Hepatocyte (in vitro differentiated cells): ENCODE measurements around the gene EPHX1. TPM values are rescaled to one million over a fixed set of nuclear protein-coding genes. Genes with fewer than 3 reads are reported as not detected.
"Not testable (repeated sequence)": the region's sequence is repeated elsewhere in the genome, so short reads cannot be mapped to it uniquely, and the experiment has no call there.

Source experiments
- DNase-seq: peaks from one replicate; pipeline ENCODE4 v3.0.0-alpha.2; 2016; ENCODE audit warnings: low spot score
- H2AFZ ChIP-seq: fragments of 200-600 bp; sonication (generic); 2 replicates; pipeline ENCODE4 v1.6.0; 2016; ENCODE audit warnings: antibody characterized with exemption, mild to moderate bottlenecking
- H3K27ac ChIP-seq: fragments of 200-600 bp; sonication (generic); 2 replicates; pipeline ENCODE4 v1.5.1; 2016; ENCODE audit warnings: mild to moderate bottlenecking
- H3K27me3 ChIP-seq: fragments of 200-600 bp; sonication (generic); 2 replicates; pipeline ENCODE4 v1.6.1; 2016
- H3K36me3 ChIP-seq: fragments of 200-600 bp; sonication (generic); replicated peaks from 2 replicates; pipeline ENCODE4 v1.5.1; 2016; ENCODE audit warnings: low read depth; ENCODE audit not compliant: insufficient read depth
- H3K4me1 ChIP-seq: fragments of 200-600 bp; sonication (generic); 2 replicates; pipeline ENCODE4 v1.5.1; 2016; ENCODE audit warnings: mild to moderate bottlenecking, moderate library complexity; ENCODE audit not compliant: insufficient read depth
- H3K4me2 ChIP-seq: fragments of 200-600 bp; sonication (generic); 2 replicates; pipeline ENCODE4 v1.6.0; 2016
- H3K4me3 ChIP-seq: fragments of 200-600 bp; sonication (generic); 2 replicates; pipeline ENCODE4 v1.5.1; 2016; ENCODE audit warnings: mild to moderate bottlenecking
- H3K79me2 ChIP-seq: fragments of 200-600 bp; sonication (generic); 2 replicates; pipeline ENCODE4 v1.6.0; 2017; ENCODE audit warnings: mild to moderate bottlenecking
- H3K9me2 ChIP-seq: fragments of 200-600 bp; sonication (generic); replicated peaks from 2 replicates; pipeline ENCODE4 v1.6.0; 2017; ENCODE audit warnings: mild to moderate bottlenecking; ENCODE audit not compliant: insufficient read depth
- H3K9me3 ChIP-seq: fragments of 200-600 bp; sonication (generic); 2 replicates; pipeline ENCODE4 v1.5.1; 2016; ENCODE audit warnings: low read depth, mild to moderate bottlenecking
- H4K20me1 ChIP-seq: fragments of 200-600 bp; sonication (generic); 2 replicates; pipeline ENCODE4 v1.6.0; 2016; ENCODE audit warnings: mild to moderate bottlenecking; ENCODE audit not compliant: insufficient read depth, poor library complexity, severe bottlenecking
- CTCF ChIP-seq: fragments of 200-600 bp; sonication (generic); IDR thresholded peaks from 2 replicates; pipeline ENCODE4 v1.5.1; 2016; ENCODE audit warnings: antibody characterized with exemption, mild to moderate bottlenecking; ENCODE audit not compliant: poor library complexity
- EZH2 ChIP-seq: fragments of 200-600 bp; sonication (generic); IDR thresholded peaks from 2 replicates; pipeline ENCODE4 v1.6.1; 2016; ENCODE audit warnings: antibody characterized with exemption, mild to moderate bottlenecking, borderline replicate concordance
- EZH2phosphoT487 ChIP-seq: fragments of 200-600 bp; sonication (generic); IDR thresholded peaks from one replicate; pipeline ENCODE4 v1.6.1; 2018; ENCODE audit warnings: antibody characterized with exemption, mild to moderate bottlenecking, low read depth, moderate library complexity; ENCODE audit not compliant: unreplicated experiment, severe bottlenecking
- WGBS: methylation state at CpG from one replicate; pipeline ENCODE4 v1.1.6; 2016; ENCODE audit warnings: low lambda C conversion rate; ENCODE audit errors: missing lambda C conversion rate; 5-methylcytosine and 5-hydroxymethylcytosine counted together
- polyA plus RNA-seq: library from polyadenylated mRNA; unstranded; fragments of >200 nt; fragmentation: Nextera tagmentation; extraction: Ambion mirVana; gene quantifications from 2 replicates; pipeline ENCODE4 v1.2.1, GENCODE V29; 2016
- total RNA-seq: library from RNA; depleted of rRNA; stranded (reverse); fragments of >200 nt; gene quantifications from 2 replicates; pipeline ENCODE4 v1.2.3, GENCODE V29; 2014

Gene EPHX1
- total and polyA plus RNA-seq, 2 experiments from 2014 or later = 133 to 138 TPM

DNA sequence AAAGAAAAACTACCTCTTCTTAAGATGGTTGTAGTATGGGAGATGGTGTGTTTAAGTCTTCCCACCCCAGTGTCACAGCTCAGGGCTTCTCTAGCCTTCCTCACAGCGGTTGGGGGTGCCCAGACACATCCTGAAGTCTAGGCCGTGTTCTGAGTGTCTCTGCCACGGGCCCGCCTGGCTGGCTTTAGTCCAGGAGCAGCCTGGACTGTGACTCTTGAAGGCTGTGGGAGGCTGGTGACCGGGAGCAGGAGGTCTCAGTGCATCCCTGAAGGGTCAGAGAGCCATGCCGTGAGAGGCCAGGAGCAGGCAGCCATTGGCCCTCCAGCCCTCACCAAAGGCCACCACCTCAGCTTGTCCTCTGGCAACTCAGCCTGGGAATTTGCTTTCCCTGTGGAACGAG is 4.5 kb downstream of the EPHX1 start:
- WGBS = 94% methylated on average over 7 of the region's 7 CpGs
- no peak overlapping the region for H2AFZ ChIP-seq
- no peaks in the 10 kb centered on the region for H4K20me1 ChIP-seq
- no peak overlapping the region for H3K4me3 ChIP-seq
- no peak overlapping the region for H3K27ac ChIP-seq
- DNase-seq = no peak
- H3K27me3 ChIP-seq = no peaks in the 10 kb centered on the region
- peaks cover 48% of the 10 kb centered on the region for H3K4me1 ChIP-seq
- TF ChIP-seq EZH2 = no peak
- TF ChIP-seq CTCF = no peak
- no peak for TF ChIP-seq EZH2phosphoT487
- no peaks in the 10 kb centered on the region for H3K9me3 ChIP-seq
- peaks cover 68% of the 10 kb centered on the region for H3K79me2 ChIP-seq
- no peaks in the 10 kb centered on the region for H3K9me2 ChIP-seq
- H3K36me3 ChIP-seq = no peaks in the 10 kb centered on the region
- H3K4me2 ChIP-seq = no peak overlapping the region

GRCh38 chr1:225815090-225815489 is 5.2 kb downstream of the EPHX1 start:
- not testable (repeated sequence) for H3K27me3 ChIP-seq, H4K20me1 ChIP-seq, H3K36me3 ChIP-seq, H3K4me2 ChIP-seq, H3K9me3 ChIP-seq, H2AFZ ChIP-seq, H3K4me3 ChIP-seq, H3K9me2 ChIP-seq, DNase-seq, H3K27ac ChIP-seq
- peaks cover 48% of the 10 kb centered on the region for H3K4me1 ChIP-seq
- 94% methylated on average over 6 of the region's 7 CpGs for WGBS
- H3K79me2 ChIP-seq = peaks cover 73% of the 10 kb centered on the region

GRCh38 chr1:225815526-225816178 is 5.7 kb downstream of the EPHX1 start:
- TF ChIP-seq EZH2 (no peak), EZH2phosphoT487 (no peak), CTCF (no peak)
- Histone ChIP-seq H3K9me3 (no peaks in the 10 kb centered on the region), H3K36me3 (no peaks in the 10 kb centered on the region), H4K20me1 (no peaks in the 10 kb centered on the region), H3K4me1 (peaks cover 48% of the 10 kb centered on the region), H3K27ac (no peak overlapping the region), H3K79me2 (peaks cover 75% of the 10 kb centered on the region), H2AFZ (no peak overlapping the region), H3K4me2 (no peak overlapping the region), H3K27me3 (no peaks in the 10 kb centered on the region), H3K9me2 (no peaks in the 10 kb centered on the region), H3K4me3 (no peak overlapping the region)
- DNase-seq = no peak
- 85% methylated on average over 17 of the region's 17 CpGs for WGBS

GRCh38 chr1:225816643-225817538 is 7.0 kb downstream of the EPHX1 start:
- no peak for TF ChIP-seq EZH2
- TF ChIP-seq CTCF = no peak
- no peak for TF ChIP-seq EZH2phosphoT487
- peak; percentile 51 for DNase-seq
- H3K27ac ChIP-seq = peak overlapping the region; percentile 90
- no peaks in the 10 kb centered on the region for H3K36me3 ChIP-seq
- peaks cover 38% of the 10 kb centered on the region for H3K4me1 ChIP-seq
- H2AFZ ChIP-seq = no peak overlapping the region
- WGBS = 68% methylated on average over 17 of the region's 17 CpGs
- peaks cover 67% of the 10 kb centered on the region for H3K79me2 ChIP-seq
- H3K4me2 ChIP-seq = peak overlapping the region; percentile 56
- H3K27me3 ChIP-seq = no peaks in the 10 kb centered on the region
- H3K4me3 ChIP-seq = no peak overlapping the region
- H3K9me2 ChIP-seq = no peaks in the 10 kb centered on the region
- H4K20me1 ChIP-seq = no peaks in the 10 kb centered on the region
- H3K9me3 ChIP-seq = no peaks in the 10 kb centered on the region
